ENCODE data around the gene PCSK4. TPM values are rescaled to one million over a fixed set of nuclear protein-coding genes. Genes with fewer than 3 reads are reported as not detected.

The PCSK4 gene
- total and polyA plus RNA-seq, 10 of the 15 experiments (the other 5 are each of a cell fraction or from before 2014, with no cell fraction given): 0.27 to 0.99 (median 0.40) TPM; not detected in 3

- Histone ChIP-seq H3K36me3 (ENCODE audit: control insufficient read depth in 2 of 2, insufficient read depth in 2 of 2, low read length in 1 of 2) (no peaks in the 10 kb centered on the region), H3K27ac (ENCODE audit: control insufficient read depth, insufficient read depth) (no peak overlapping the region), H3K9me3 (replicated peaks; ENCODE audit: control insufficient read depth, insufficient read depth, low read length) (no peaks in the 10 kb centered on the region), H3K4me1 (ENCODE audit: control insufficient read depth, insufficient read depth, low read length) (peaks cover 7% of the 10 kb centered on the region), H2AFZ (ENCODE audit: control insufficient read depth, low read depth, low read length) (no peak overlapping the region), H3K9ac (ENCODE audit: control insufficient read depth, insufficient read depth, low read length) (no peak overlapping the region), H3K27me3 (replicated peaks in 1 of 2; ENCODE audit: control insufficient read depth in 2 of 2, insufficient read depth in 2 of 2, low read length in 1 of 2) (peaks cover 7 to 27% of the 10 kb centered on the region in 2 experiments), H3K4me2 (ENCODE audit: control insufficient read depth, insufficient read depth) (no peak overlapping the region), H4K20me1 (ENCODE audit: control insufficient read depth, insufficient read depth) (peaks cover 7% of the 10 kb centered on the region), H3K4me3 (no peak overlapping the region), H3K79me2 (ENCODE audit: control insufficient read depth, insufficient read depth, low read length) (no peaks in the 10 kb centered on the region; the same call in none of the 2 replicates)
- RAD21 ChIA-PET (ENCODE audit: unreplicated experiment): no interaction called here
- POLR2A ChIA-PET: no interaction called here
- 79% methylated on average over 41 of the region's 44 CpGs for WGBS (ENCODE audit: insufficient coverage, insufficient replicate concordance, low lambda C conversion rate, missing lambda C conversion rate)
- FAIRE-seq (no peak), DNase-seq (ENCODE audit: low read depth, low spot score) (no peak), ATAC-seq (no peak)
- CTCF ChIA-PET: no interaction called here
- SMC1A ChIA-PET (ENCODE audit: uncharacterized antibody, unreplicated experiment): no interaction called here
- intact Hi-C loops (cut with micrococcal nuclease; ENCODE audit: unreplicated experiment) (no loop called here), in situ Hi-C loops (cut with MboI) (no loop called here)
- BruUV-seq (replicated peaks): no TSS peak
- TF ChIP-seq POLR2AphosphoS2 (IDR thresholded peaks at IDR 0.05; ENCODE audit: low read depth, low read length) (peak; percentile 42; the same call in 1 of the 2 replicates), TAF1 (IDR thresholded peaks at IDR 0.05; ENCODE audit: borderline replicate concordance, low read depth, low read length) (no peak), POLR2A (IDR thresholded peaks at IDR 0.05; ENCODE audit: low read depth, low read length) (peak; percentile 69)
Observed at GRCh38 chr19:1472231-1473084, 17.7 kb downstream of the PCSK4 start.

- ChIA-PET SMC1A (ENCODE audit: uncharacterized antibody, unreplicated experiment) (interaction anchor here (0.6 kb wide), 1 partner anchor 161 kb away, joined by 3 read pairs; no protein-coding TSS in a partner anchor), POLR2A (interaction anchor here (0.6 kb wide), 1 partner anchor 1904 kb away, joined by 8 read pairs; no protein-coding TSS in a partner anchor), CTCF (interaction anchor here (1.1 kb wide), 1 partner anchor 227 kb away, joined by 3 read pairs; no protein-coding TSS in a partner anchor), RAD21 (ENCODE audit: unreplicated experiment) (no interaction called here)
- Histone ChIP-seq H3K9ac (ENCODE audit: control insufficient read depth, insufficient read depth, low read length) (no peak overlapping the region), H3K9me3 (replicated peaks; ENCODE audit: control insufficient read depth, insufficient read depth, low read length) (no peaks in the 10 kb centered on the region), H3K27me3 (replicated peaks in 1 of 2; ENCODE audit: control insufficient read depth in 2 of 2, insufficient read depth in 2 of 2, low read length in 1 of 2) (peaks cover 8 to 27% of the 10 kb centered on the region in 2 experiments), H3K79me2 (ENCODE audit: control insufficient read depth, insufficient read depth, low read length) (no peaks in the 10 kb centered on the region), H3K27ac (ENCODE audit: control insufficient read depth, insufficient read depth) (no peak overlapping the region), H3K36me3 (ENCODE audit: control insufficient read depth in 2 of 2, insufficient read depth in 2 of 2, low read length in 1 of 2) (no peaks in the 10 kb centered on the region), H3K4me1 (ENCODE audit: control insufficient read depth, insufficient read depth, low read length) (peaks cover 7% of the 10 kb centered on the region), H2AFZ (ENCODE audit: control insufficient read depth, low read depth, low read length) (no peak overlapping the region), H3K4me2 (ENCODE audit: control insufficient read depth, insufficient read depth) (no peak overlapping the region), H4K20me1 (ENCODE audit: control insufficient read depth, insufficient read depth) (peaks cover 7% of the 10 kb centered on the region), H3K4me3 (no peak overlapping the region)
- in situ Hi-C loops (cut with MboI) (no loop called here), intact Hi-C loops (cut with micrococcal nuclease; ENCODE audit: unreplicated experiment) (no loop called here)
- no peak for DNase-seq (ENCODE audit: low read depth, low spot score)
- no peak for FAIRE-seq
- 23% methylated on average over 24 of the region's 24 CpGs for WGBS (ENCODE audit: insufficient coverage, insufficient replicate concordance, low lambda C conversion rate, missing lambda C conversion rate)
- no TSS peak for BruUV-seq (replicated peaks)
- no peak; the same call in 2 of the 3 replicates for ATAC-seq
- TF ChIP-seq EP300 (IDR thresholded peaks at IDR 0.05; ENCODE audit: borderline replicate concordance in 1 of 2, control insufficient read depth in 1 of 2, low read depth in 2 of 2, low read length in 2 of 2): no peak
- no peak for TF ChIP-seq IKZF2 (IDR thresholded peaks at IDR 0.05)
- TF ChIP-seq SIN3A (IDR thresholded peaks at IDR 0.05; ENCODE audit: low read depth, low read length): no peak
- no peak for TF ChIP-seq TCF3 (IDR thresholded peaks at IDR 0.05; ENCODE audit: borderline replicate concordance, insufficient read depth, low read depth, low read length)
- peak; percentile 79; the same call in 1 of the 2 replicates for TF ChIP-seq PAX5 (IDR thresholded peaks at IDR 0.05; ENCODE audit: borderline replicate concordance, low read depth, low read length)
- no peak for TF ChIP-seq KDM1A (IDR thresholded peaks at IDR 0.05; ENCODE audit: borderline replicate concordance)
- TF ChIP-seq, protein P1, sequence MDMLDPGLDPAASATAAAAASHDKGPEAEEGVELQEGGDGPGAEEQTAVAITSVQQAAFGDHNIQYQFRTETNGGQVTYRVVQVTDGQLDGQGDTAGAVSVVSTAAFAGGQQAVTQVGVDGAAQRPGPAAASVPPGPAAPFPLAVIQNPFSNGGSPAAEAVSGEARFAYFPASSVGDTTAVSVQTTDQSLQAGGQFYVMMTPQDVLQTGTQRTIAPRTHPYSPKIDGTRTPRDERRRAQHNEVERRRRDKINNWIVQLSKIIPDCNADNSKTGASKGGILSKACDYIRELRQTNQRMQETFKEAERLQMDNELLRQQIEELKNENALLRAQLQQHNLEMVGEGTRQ (IDR thresholded peaks at IDR 0.05; ENCODE audit: borderline replicate concordance, low read depth, low read length): no peak
- TF ChIP-seq SKIL (IDR thresholded peaks at IDR 0.05; ENCODE audit: low read depth, poor library complexity, severe bottlenecking): no peak
Observed at GRCh38 chr19:1471515-1472160, 18.5 kb downstream of the PCSK4 start.

Data from GM12878 (cell line).